WTC11 (cell line): ENCODE measurements around the gene FGF6. TPM values are rescaled to one million over a fixed set of nuclear protein-coding genes. Genes with fewer than 3 reads are reported as not detected.

Experiments used
- ATAC-seq: fragments of 200-7000 bp; cut with Tn5 transposase; 2 replicates; pipeline ENCODE4 v1.10.0; 2021; ENCODE audit warnings: mild to moderate bottlenecking, moderate library complexity
- CTCF ChIA-PET: fragments of 300-600 bp; sonication (Branson Sonifier 250); formaldehyde crosslinking; loops from one replicate; lab custom pipeline; 2021; ENCODE audit warnings: antibody characterized with exemption; lab: Charles Lee
- POLR2A ChIA-PET: fragments of 350-600 bp; sonication (Branson Sonifier 250); formaldehyde crosslinking; loops from one replicate; lab custom pipeline; 2021; ENCODE audit warnings: antibody characterized with exemption; lab: Charles Lee
- DNase-seq: peaks from one replicate; pipeline ENCODE4 v3.0.0; 2021; ENCODE audit warnings: low spot score
- H3K27ac Mint-ChIP-seq: 2 replicates; pipeline ENCODE4 v1.8.0; 2021; ENCODE audit warnings: mixed read lengths
- H3K27me3 Mint-ChIP-seq: 2 replicates; pipeline ENCODE4 v1.8.0; 2021; ENCODE audit warnings: low read depth, mild to moderate bottlenecking, moderate library complexity, mixed read lengths
- H3K36me3 Mint-ChIP-seq: 2 replicates; pipeline ENCODE4 v1.8.0; 2021; ENCODE audit warnings: mixed read lengths
- H3K4me1 Mint-ChIP-seq: 2 replicates; pipeline ENCODE4 v1.8.0; 2022; ENCODE audit warnings: mixed read lengths
- H3K4me3 Mint-ChIP-seq: 2 replicates; pipeline ENCODE4 v1.8.0; 2021; ENCODE audit warnings: mild to moderate bottlenecking, moderate library complexity, mixed read lengths
- H3K9me3 Mint-ChIP-seq: 2 replicates; pipeline ENCODE4 v1.8.0; 2021; ENCODE audit warnings: mixed read lengths
- CREB1 ChIP-seq: sonication (generic); formaldehyde crosslinking; IDR thresholded peaks from 2 replicates; pipeline ENCODE4 v1.8.0; 2023; ENCODE audit warnings: mild to moderate bottlenecking, missing genetic modification reagents
- KAT7 ChIP-seq: sonication (generic); formaldehyde crosslinking; IDR thresholded peaks from 2 replicates; pipeline ENCODE4 v1.8.1; 2023; ENCODE audit warnings: missing genetic modification reagents, mild to moderate bottlenecking, borderline replicate concordance
- NR1H2 ChIP-seq: sonication (generic); formaldehyde crosslinking; IDR thresholded peaks from 2 replicates; pipeline ENCODE4 v1.9.0; 2021; ENCODE audit warnings: mild to moderate bottlenecking, moderate library complexity, missing genetic modification reagents
- OVOL2 ChIP-seq: fragments of 250-450 bp; sonication (Bioruptor Pico); IDR thresholded peaks from 2 replicates; pipeline ENCODE4 v1.9.0; 2021; ENCODE audit warnings: mild to moderate bottlenecking, borderline replicate concordance
- SP1 ChIP-seq: sonication (generic); formaldehyde crosslinking; conservative IDR thresholded peaks from 2 replicates; pipeline ENCODE4 v1.8.1; 2022; ENCODE audit warnings: missing genetic modification reagents
- TCF7 ChIP-seq: sonication (generic); formaldehyde crosslinking; IDR thresholded peaks from 2 replicates; pipeline ENCODE4 v1.8.0; 2022; ENCODE audit warnings: mild to moderate bottlenecking, low read depth, missing genetic modification reagents, moderate library complexity
- TP53 ChIP-seq: sonication (generic); formaldehyde crosslinking; IDR thresholded peaks from 2 replicates; pipeline ENCODE4 v1.8.1; 2023; ENCODE audit warnings: mild to moderate bottlenecking, missing genetic modification reagents
- ZNF138 ChIP-seq: sonication (generic); formaldehyde crosslinking; conservative IDR thresholded peaks from 2 replicates; pipeline ENCODE4 v1.8.1; 2022; ENCODE audit warnings: mild to moderate bottlenecking, moderate library complexity, missing genetic modification reagents
- total RNA-seq: library from RNA; stranded (reverse); gene quantifications from 3 replicates; pipeline ENCODE4 v1.2.3, GENCODE V29; 2021
- TF ChIP-seq, protein P1 (sequence below): sonication (generic); formaldehyde crosslinking; IDR thresholded peaks from 2 replicates; pipeline ENCODE4 v1.8.1; 2023; ENCODE audit warnings: mild to moderate bottlenecking, missing genetic modification reagents, moderate library complexity
- TF ChIP-seq, protein P2 (sequence below): sonication (generic); formaldehyde crosslinking; IDR thresholded peaks from 2 replicates; pipeline ENCODE4 v1.8.0; 2023; ENCODE audit warnings: mild to moderate bottlenecking, missing genetic modification reagents
- TF ChIP-seq, protein P3 (sequence below): fragments of 250-450 bp; sonication (Bioruptor Pico); IDR thresholded peaks from 2 replicates; pipeline ENCODE4 v1.8.0; 2021; ENCODE audit warnings: mild to moderate bottlenecking
- TF ChIP-seq, protein P4 (sequence below): sonication (generic); formaldehyde crosslinking; IDR thresholded peaks from 2 replicates; pipeline ENCODE4 v1.8.0; 2022; ENCODE audit warnings: mild to moderate bottlenecking, missing genetic modification reagents
- TF ChIP-seq, protein P5 (sequence below): sonication (generic); formaldehyde crosslinking; IDR thresholded peaks from 2 replicates; pipeline ENCODE4 v1.8.0; 2022; ENCODE audit warnings: mild to moderate bottlenecking, missing genetic modification reagents

FGF6 gene
- total RNA-seq, 1 experiment from 2014 or later: not detected

DNA sequence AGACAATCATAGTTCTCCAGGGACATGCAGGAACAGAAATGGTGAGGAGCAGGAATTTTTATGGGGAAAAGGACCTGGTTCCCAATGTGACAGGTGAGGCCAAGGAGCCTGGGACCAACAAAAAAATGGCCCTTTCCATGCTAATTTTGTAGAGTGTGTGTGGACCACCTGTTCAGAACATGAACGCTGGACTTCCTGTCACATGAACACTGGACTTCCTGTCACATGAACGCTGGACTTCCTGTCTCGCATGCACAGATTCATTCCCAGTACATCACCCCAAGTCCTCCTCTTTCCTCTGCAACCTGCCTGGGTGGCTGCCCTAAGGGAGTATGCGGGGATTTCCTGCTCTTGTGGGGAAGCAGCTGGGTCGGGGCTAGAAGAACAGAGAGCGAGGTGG lies 10.1 kb downstream of the FGF6 start:
- no peak for DNase-seq
- H3K9me3 Mint-ChIP-seq: no peaks in the 10 kb centered on the region
- POLR2A ChIA-PET: no interaction called here
- H3K27me3 Mint-ChIP-seq: peaks cover 5% of the 10 kb centered on the region; the same call in 1 of the 2 replicates
- CTCF ChIA-PET: no interaction called here
- TF ChIP-seq, protein P1, sequence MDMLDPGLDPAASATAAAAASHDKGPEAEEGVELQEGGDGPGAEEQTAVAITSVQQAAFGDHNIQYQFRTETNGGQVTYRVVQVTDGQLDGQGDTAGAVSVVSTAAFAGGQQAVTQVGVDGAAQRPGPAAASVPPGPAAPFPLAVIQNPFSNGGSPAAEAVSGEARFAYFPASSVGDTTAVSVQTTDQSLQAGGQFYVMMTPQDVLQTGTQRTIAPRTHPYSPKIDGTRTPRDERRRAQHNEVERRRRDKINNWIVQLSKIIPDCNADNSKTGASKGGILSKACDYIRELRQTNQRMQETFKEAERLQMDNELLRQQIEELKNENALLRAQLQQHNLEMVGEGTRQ (CRISPR knock-in tag): peak; percentile 69
- TF ChIP-seq TP53: no peak
- no peak for ATAC-seq
- peaks cover 35% of the 10 kb centered on the region for H3K4me1 Mint-ChIP-seq
- H3K4me3 Mint-ChIP-seq: no peak overlapping the region
- H3K36me3 Mint-ChIP-seq: no peaks in the 10 kb centered on the region
- no peak overlapping the region for H3K27ac Mint-ChIP-seq

DNA sequence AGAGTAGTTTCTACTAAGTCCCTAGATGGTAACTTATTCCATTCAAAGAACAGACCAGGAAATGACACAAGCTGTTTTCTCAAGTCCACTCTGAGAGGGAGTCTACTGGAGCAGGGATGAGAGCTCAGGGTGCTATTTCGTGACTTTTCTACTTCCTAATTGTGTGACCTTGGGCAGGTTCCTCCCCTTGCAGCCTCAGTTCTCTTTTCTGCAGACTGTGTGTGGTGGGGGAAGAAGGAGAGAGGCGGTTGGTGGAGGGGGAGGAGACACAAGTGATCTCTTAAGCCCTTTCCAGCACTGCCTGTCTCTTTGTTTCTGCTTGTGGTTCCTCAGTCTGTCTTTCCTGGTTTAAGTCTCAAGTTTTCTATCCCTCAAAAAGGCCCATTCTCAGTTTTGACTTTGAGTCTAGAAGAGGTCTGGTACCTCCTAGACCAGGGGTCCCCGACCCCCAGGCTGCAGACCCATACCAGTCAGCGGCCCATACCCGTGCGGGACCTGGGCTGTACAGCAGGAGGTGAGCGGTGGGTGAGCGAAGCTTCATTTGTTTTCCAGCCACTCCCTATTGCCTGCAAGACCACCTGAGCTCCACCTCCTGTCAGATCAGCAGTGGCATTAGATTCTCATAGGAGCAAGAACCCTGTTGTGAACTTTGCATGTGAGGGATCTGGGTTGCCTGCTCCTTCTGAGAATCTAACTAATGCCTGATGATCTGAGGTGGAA lies 10.7 kb downstream of the FGF6 start:
- CTCF ChIA-PET: interaction anchor here (0.5 kb wide), 1 partner anchor 53 kb away, joined by 3 read pairs; no protein-coding TSS in a partner anchor
- DNase-seq: no peak
- H3K27me3 Mint-ChIP-seq: peaks cover 5% of the 10 kb centered on the region; the same call in 1 of the 2 replicates

DNA sequence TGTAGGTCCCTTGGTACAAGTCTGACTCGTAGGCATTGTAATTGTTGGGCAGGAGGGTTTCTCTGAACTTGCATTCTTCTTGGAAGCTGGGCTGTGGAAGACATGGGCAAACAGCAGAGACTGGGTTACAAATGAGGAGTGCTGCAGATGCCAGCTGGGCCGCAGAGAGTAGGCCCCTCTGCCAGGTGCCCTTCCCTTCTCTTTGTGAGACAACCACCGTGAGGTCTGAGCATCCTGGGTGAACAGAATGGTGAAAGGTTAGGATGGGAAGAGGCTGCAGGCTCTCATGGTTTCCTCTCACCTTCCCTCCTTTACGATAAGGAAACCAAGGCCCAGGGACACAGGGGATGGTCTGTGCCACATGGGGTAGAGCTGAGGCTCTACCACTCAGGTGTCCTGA lies 11.3 kb downstream of the FGF6 start:
- no peak overlapping the region for H3K4me3 Mint-ChIP-seq
- no peak overlapping the region for H3K27ac Mint-ChIP-seq
- H3K36me3 Mint-ChIP-seq: no peaks in the 10 kb centered on the region
- peaks cover 5% of the 10 kb centered on the region; the same call in 1 of the 2 replicates for H3K27me3 Mint-ChIP-seq
- DNase-seq: no peak
- TF ChIP-seq, protein P2, sequence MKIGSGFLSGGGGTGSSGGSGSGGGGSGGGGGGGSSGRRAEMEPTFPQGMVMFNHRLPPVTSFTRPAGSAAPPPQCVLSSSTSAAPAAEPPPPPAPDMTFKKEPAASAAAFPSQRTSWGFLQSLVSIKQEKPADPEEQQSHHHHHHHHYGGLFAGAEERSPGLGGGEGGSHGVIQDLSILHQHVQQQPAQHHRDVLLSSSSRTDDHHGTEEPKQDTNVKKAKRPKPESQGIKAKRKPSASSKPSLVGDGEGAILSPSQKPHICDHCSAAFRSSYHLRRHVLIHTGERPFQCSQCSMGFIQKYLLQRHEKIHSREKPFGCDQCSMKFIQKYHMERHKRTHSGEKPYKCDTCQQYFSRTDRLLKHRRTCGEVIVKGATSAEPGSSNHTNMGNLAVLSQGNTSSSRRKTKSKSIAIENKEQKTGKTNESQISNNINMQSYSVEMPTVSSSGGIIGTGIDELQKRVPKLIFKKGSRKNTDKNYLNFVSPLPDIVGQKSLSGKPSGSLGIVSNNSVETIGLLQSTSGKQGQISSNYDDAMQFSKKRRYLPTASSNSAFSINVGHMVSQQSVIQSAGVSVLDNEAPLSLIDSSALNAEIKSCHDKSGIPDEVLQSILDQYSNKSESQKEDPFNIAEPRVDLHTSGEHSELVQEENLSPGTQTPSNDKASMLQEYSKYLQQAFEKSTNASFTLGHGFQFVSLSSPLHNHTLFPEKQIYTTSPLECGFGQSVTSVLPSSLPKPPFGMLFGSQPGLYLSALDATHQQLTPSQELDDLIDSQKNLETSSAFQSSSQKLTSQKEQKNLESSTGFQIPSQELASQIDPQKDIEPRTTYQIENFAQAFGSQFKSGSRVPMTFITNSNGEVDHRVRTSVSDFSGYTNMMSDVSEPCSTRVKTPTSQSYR (CRISPR knock-in tag): no peak
- TF ChIP-seq OVOL2 (CRISPR knock-in tag) (no peak), KAT7 (CRISPR knock-in tag) (no peak)
- TF ChIP-seq, protein P3, sequence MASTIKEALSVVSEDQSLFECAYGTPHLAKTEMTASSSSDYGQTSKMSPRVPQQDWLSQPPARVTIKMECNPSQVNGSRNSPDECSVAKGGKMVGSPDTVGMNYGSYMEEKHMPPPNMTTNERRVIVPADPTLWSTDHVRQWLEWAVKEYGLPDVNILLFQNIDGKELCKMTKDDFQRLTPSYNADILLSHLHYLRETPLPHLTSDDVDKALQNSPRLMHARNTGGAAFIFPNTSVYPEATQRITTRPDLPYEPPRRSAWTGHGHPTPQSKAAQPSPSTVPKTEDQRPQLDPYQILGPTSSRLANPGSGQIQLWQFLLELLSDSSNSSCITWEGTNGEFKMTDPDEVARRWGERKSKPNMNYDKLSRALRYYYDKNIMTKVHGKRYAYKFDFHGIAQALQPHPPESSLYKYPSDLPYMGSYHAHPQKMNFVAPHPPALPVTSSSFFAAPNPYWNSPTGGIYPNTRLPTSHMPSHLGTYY: no peak
- TF ChIP-seq, protein P4, sequence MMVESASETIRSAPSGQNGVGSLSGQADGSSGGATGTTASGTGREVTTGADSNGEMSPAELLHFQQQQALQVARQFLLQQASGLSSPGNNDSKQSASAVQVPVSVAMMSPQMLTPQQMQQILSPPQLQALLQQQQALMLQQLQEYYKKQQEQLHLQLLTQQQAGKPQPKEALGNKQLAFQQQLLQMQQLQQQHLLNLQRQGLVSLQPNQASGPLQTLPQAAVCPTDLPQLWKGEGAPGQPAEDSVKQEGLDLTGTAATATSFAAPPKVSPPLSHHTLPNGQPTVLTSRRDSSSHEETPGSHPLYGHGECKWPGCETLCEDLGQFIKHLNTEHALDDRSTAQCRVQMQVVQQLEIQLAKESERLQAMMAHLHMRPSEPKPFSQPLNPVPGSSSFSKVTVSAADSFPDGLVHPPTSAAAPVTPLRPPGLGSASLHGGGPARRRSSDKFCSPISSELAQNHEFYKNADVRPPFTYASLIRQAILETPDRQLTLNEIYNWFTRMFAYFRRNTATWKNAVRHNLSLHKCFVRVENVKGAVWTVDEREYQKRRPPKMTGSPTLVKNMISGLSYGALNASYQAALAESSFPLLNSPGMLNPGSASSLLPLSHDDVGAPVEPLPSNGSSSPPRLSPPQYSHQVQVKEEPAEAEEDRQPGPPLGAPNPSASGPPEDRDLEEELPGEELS: no peak
- CTCF ChIA-PET: interaction anchor here (0.5 kb wide), 1 partner anchor 52 kb away, joined by 3 read pairs; no protein-coding TSS in a partner anchor
- no peak for ATAC-seq
- POLR2A ChIA-PET: no interaction called here
- H3K4me1 Mint-ChIP-seq: peaks cover 23% of the 10 kb centered on the region
- no peaks in the 10 kb centered on the region for H3K9me3 Mint-ChIP-seq

More for the DNA sequence above, 10.7 kb downstream of the FGF6 start:
- POLR2A ChIA-PET: no interaction called here
- Mint-ChIP-seq H3K27ac (no peak overlapping the region), H3K36me3 (no peaks in the 10 kb centered on the region), H3K4me1 (peaks cover 28% of the 10 kb centered on the region), H3K9me3 (no peaks in the 10 kb centered on the region), H3K4me3 (no peak overlapping the region)
- TF ChIP-seq, protein P5, sequence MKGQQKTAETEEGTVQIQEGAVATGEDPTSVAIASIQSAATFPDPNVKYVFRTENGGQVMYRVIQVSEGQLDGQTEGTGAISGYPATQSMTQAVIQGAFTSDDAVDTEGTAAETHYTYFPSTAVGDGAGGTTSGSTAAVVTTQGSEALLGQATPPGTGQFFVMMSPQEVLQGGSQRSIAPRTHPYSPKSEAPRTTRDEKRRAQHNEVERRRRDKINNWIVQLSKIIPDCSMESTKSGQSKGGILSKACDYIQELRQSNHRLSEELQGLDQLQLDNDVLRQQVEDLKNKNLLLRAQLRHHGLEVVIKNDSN (CRISPR knock-in tag): no peak
- TF ChIP-seq ZNF138 (CRISPR knock-in tag) (no peak), SP1 (CRISPR knock-in tag) (no peak)
- no peak for ATAC-seq

DNA sequence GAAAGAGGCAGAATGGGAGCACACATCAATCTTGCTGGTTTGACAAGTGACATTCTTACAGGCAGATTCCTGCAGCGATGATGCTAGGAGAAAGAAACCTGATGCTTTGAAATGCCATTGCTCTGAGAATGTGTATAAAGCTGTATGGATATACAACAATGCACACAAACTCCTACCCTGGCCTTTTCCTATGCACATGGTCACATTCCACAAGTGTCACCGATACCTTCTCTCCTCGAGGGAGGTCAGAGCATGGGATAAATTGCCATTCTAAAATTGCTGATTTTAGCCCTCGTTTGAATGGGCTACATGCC lies 11.9 kb downstream of the FGF6 start:
- ChIA-PET CTCF (no interaction called here), POLR2A (no interaction called here)
- H3K4me3 Mint-ChIP-seq: no peak overlapping the region
- ATAC-seq (no peak), DNase-seq (no peak)
- H3K36me3 Mint-ChIP-seq: no peaks in the 10 kb centered on the region
- H3K9me3 Mint-ChIP-seq: no peaks in the 10 kb centered on the region
- H3K4me1 Mint-ChIP-seq: peaks cover 17% of the 10 kb centered on the region
- peaks cover 5% of the 10 kb centered on the region; the same call in 1 of the 2 replicates for H3K27me3 Mint-ChIP-seq
- no peak overlapping the region for H3K27ac Mint-ChIP-seq
- TF ChIP-seq, protein P5 (CRISPR knock-in tag): no peak
- TF ChIP-seq CREB1 (CRISPR knock-in tag): no peak
- TF ChIP-seq, protein P4: no peak
- no peak for TF ChIP-seq NR1H2
- no peak for TF ChIP-seq TP53
- TF ChIP-seq TCF7: no peak
